ENCODE data around the gene MOCS2. TPM values are rescaled to one million over a fixed set of nuclear protein-coding genes. Genes with fewer than 3 reads are reported as not detected.
A peak's percentile ranks its signal among the peaks of the same experiment; 100 is the strongest.

The MOCS2 gene
- polyA plus RNA-seq, 2 of the 4 experiments (the other 2 are of a cell fraction) = 47.7 to 75.3 TPM

DNA sequence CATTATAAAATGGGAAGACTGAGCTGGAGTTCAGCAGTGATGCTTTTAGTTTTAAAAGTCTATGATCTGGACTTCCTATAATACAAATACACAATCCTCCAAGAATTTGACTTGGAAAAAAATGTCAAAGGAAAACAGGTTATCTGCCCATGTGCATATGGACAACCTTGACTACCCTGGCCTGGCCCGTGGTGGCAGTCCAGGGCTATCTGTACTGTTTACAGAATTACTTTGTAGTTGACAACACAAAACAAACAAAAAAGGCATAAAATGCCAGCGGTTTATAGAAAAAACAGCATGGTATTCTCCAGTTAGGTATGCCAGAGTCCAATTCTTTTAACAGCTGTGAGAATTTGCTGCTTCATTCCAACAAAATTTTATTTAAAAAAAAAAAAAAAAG is 17.3 kb downstream of the MOCS2 start:
- ChIA-PET POLR2A (interaction anchor here (1.0 to 1.5 kb wide), 2 partner anchors 60 to 144 kb away, joined by 3 to 4 read pairs; no protein-coding TSS in a partner anchor), CTCF (interaction anchor here (1.2 to 9.1 kb wide), 5 partner anchors 14 to 168 kb away, joined by 3 to 124 read pairs (median 4); no protein-coding TSS in a partner anchor)
- DNase-seq (ENCODE audit: low read depth in 1 of 2, low spot score in 1 of 2) (no peak), ATAC-seq (no peak), FAIRE-seq (no peak)
- H3K9me3 ChIP-seq = no peaks in the 10 kb centered on the region
- TF ChIP-seq NPAS2 (CRISPR knock-in tag; IDR thresholded peaks at IDR 0.05; ENCODE audit: borderline replicate concordance) (no peak), JUN (IDR thresholded peaks at IDR 0.05) (no peak), MAZ (IDR thresholded peaks at IDR 0.05; ENCODE audit: borderline replicate concordance, low read depth, low read length) (no peak)
- no peak overlapping the region for H3K27ac ChIP-seq
- H3K4me2 ChIP-seq = no peak overlapping the region
- no peak overlapping the region for H3K4me3 ChIP-seq
- H3K4me1 ChIP-seq = peaks cover 31% of the 10 kb centered on the region
- WGBS (ENCODE audit: missing lambda C conversion rate) = 21% methylated on average over 2 of the region's 2 CpGs

DNA sequence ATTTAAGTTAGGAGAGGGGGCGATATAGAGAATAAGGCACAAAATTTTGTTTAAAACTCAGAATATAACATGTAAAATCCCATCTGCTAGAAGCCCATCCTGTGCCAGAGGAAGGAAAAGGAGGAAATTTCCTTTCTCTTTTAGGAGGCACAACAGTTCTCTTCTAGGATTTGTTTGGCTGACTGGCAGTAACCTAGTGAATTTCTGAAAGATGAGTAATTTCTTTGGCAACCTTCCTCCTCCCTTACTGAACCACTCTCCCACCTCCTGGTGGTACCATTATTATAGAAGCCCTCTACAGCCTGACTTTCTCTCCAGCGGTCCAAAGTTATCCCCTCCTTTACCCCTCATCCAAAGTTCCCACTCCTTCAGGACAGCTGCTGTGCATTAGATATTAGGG is 18.3 kb downstream of the MOCS2 start:
- H3K27ac ChIP-seq = no peak overlapping the region
- TF ChIP-seq CEBPB (IDR thresholded peaks at IDR 0.05) (no peak), CTCF (IDR thresholded peaks at IDR 0.05) (0 out of 3 replicates have a peak, but pooled peaks have one; percentile 9)
- ATAC-seq (peak; percentile 57 to 73; a peak in 5 of 6 replicates), FAIRE-seq (no peak), DNase-seq (ENCODE audit: low read depth in 1 of 2, low spot score in 1 of 2) (no peak)
- POLR2A ChIA-PET = no interaction called here
- no peak overlapping the region for H3K4me3 ChIP-seq
- CTCF ChIA-PET = interaction anchor here (1.4 to 9.1 kb wide), 4 partner anchors 8 to 167 kb away, joined by 3 to 124 read pairs (median 4); no protein-coding TSS in a partner anchor
- 83% methylated on average over 2 of the region's 2 CpGs for WGBS (ENCODE audit: missing lambda C conversion rate)
- H3K9me3 ChIP-seq = no peaks in the 10 kb centered on the region
- H3K4me1 ChIP-seq = peaks cover 31% of the 10 kb centered on the region
- peak overlapping the region; percentile 34 for H3K4me2 ChIP-seq

GRCh38 chr5:53090229-53090628 is 19.3 kb downstream of the MOCS2 start:
- POLR2A ChIA-PET = no interaction called here
- TF ChIP-seq MYC (IDR thresholded peaks at IDR 0.05; ENCODE audit: borderline replicate concordance, low read length) (no peak), POLR2A (IDR thresholded peaks at IDR 0.05; ENCODE audit: low read length) (no peak), E2F6 (IDR thresholded peaks at IDR 0.05; ENCODE audit: borderline replicate concordance, low read depth) (no peak), CBX2 (IDR thresholded peaks at IDR 0.05; ENCODE audit: borderline replicate concordance, low read depth) (no peak), RNF2 (IDR thresholded peaks at IDR 0.05; ENCODE audit: borderline replicate concordance, low read depth) (no peak), CBX8 (IDR thresholded peaks at IDR 0.05) (no peak), ZSCAN20 (CRISPR knock-in tag; IDR thresholded peaks at IDR 0.05) (no peak)
- H3K4me2 ChIP-seq = no peak overlapping the region
- H3K27ac ChIP-seq = no peak overlapping the region
- peaks cover 31% of the 10 kb centered on the region for H3K4me1 ChIP-seq
- DNase-seq (ENCODE audit: low read depth in 1 of 2, low spot score in 1 of 2) (no peak), FAIRE-seq (no peak), ATAC-seq (no peak)
- WGBS (ENCODE audit: missing lambda C conversion rate) = 87% methylated on average over 5 of the region's 5 CpGs
- CTCF ChIA-PET = interaction anchor here (0.9 to 9.1 kb wide), 3 partner anchors 9 to 141 kb away, joined by 3 to 124 read pairs (median 5); no protein-coding TSS in a partner anchor
- H3K4me3 ChIP-seq = no peak overlapping the region
- no peaks in the 10 kb centered on the region for H3K9me3 ChIP-seq

- no peak for FAIRE-seq
- peaks cover 31% of the 10 kb centered on the region for H3K4me1 ChIP-seq
- POLR2A ChIA-PET = interaction anchor here (1.0 to 1.3 kb wide), 2 partner anchors 20 to 141 kb away, joined by 4 to 7 read pairs; partner anchors contain the start of gene MOCS2
- H3K9me3 ChIP-seq = no peaks in the 10 kb centered on the region
- no peak overlapping the region for H3K4me2 ChIP-seq
- CTCF ChIA-PET = interaction anchor here (0.6 to 9.1 kb wide), 4 partner anchors 15 to 485 kb away, joined by 3 to 124 read pairs (median 3); no protein-coding TSS in a partner anchor
- no peak overlapping the region for H3K27ac ChIP-seq
- no peak overlapping the region for H3K4me3 ChIP-seq
- DNase-seq (ENCODE audit: low read depth in 1 of 2, low spot score in 1 of 2) = no peak
- ATAC-seq = no peak
- TF ChIP-seq KDM1A (IDR thresholded peaks at IDR 0.05; ENCODE audit: low read depth) (no peak), EHF (CRISPR knock-in tag; IDR thresholded peaks at IDR 0.05) (no peak), HOXB13 (CRISPR knock-in tag; IDR thresholded peaks at IDR 0.05; ENCODE audit: low read depth) (no peak), RFX5 (IDR thresholded peaks at IDR 0.05) (no peak), ZNF302 (CRISPR knock-in tag; IDR thresholded peaks at IDR 0.05) (no peak), EP300 (IDR thresholded peaks at IDR 0.05) (no peak), CHD2 (IDR thresholded peaks at IDR 0.05; ENCODE audit: low read length, partially characterized antibody) (no peak), KDM5A (IDR thresholded peaks at IDR 0.05) (no peak), POLR2AphosphoS2 (conservative IDR thresholded peaks at IDR 0.05; ENCODE audit: low read length) (no peak), ZC3H11A (IDR thresholded peaks at IDR 0.05) (no peak), ELK1 (IDR thresholded peaks at IDR 0.05; ENCODE audit: low read depth, low read length) (no peak), POLR2A (IDR thresholded peaks at IDR 0.05; ENCODE audit: low read length) (no peak), TP53 (CRISPR knock-in tag; IDR thresholded peaks at IDR 0.05) (no peak), RCOR1 (IDR thresholded peaks at IDR 0.05; ENCODE audit: low read depth, low read length) (no peak)
- TF ChIP-seq, protein P1, sequence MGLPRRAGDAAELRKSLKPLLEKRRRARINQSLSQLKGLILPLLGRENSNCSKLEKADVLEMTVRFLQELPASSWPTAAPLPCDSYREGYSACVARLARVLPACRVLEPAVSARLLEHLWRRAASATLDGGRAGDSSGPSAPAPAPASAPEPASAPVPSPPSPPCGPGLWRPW (IDR thresholded peaks at IDR 0.05) = no peak
- WGBS (ENCODE audit: missing lambda C conversion rate) = 93% methylated on average over 4 of the region's 4 CpGs
These were observed 20.0 kb downstream of the MOCS2 start for GRCh38 chr5:53089481-53089991.

Measured in A549 (cell line).